Measurements from ENCODE around the gene HBM.

DNA sequence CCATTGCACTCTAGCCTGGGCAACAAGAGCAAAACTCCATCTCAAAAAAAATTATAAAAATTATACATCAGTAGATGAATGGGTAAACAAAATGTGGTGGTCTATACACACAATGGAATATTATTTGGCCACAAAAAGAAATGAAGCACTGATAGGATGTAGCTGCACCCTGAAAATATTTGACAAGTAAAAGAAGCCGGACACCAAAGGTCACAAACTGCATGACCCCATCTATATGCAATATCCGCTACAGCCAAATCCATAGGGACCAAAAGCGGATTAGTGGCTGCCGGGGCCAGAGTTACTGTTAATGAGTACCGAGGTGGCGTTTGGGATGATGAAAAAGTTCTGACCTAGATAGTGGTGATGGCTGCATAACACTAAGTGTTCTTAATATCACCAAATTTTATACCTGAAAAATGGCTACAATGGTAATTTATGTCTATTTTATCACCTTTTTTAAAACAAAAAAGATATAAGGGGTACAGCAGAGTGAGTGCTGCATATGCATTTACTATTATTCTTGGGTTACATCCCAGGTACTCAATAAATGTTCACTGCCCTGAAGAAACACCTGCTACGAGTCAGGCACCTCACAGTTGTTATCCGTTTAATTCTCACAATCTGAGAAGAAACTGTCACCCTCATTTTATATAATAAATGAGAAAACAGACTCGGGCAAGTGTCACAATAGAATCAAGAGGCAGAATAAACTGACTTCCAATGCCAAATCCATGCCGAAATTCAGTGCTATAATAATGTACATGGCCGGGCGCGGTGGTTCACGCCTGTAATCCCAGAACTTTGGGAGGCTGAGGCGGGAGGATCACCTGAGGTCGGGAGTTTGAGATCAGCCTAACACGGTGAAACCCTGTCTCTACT, 13.7 kb downstream of the HBM start:
- TF ChIP-seq POLR2AphosphoS5 (IDR thresholded peaks at IDR 0.05; ENCODE audit: low read depth, low read length) (no peak), TAF1 (IDR thresholded peaks at IDR 0.05; ENCODE audit: borderline replicate concordance, insufficient read depth, low read length) (no peak), FOXP2 (optimal IDR thresholded peaks at IDR 0.05; ENCODE audit: borderline replicate concordance, extremely low read depth, extremely low read length, insufficient read depth) (no peak), REST (IDR thresholded peaks at IDR 0.05; ENCODE audit: insufficient read depth in 1 of 2, low read depth in 2 of 2, low read length in 2 of 2) (no peak)

Data from PFSK-1 (cell line).